GM12892 (cell line): ENCODE data around the gene UBN1.

Experiments used
- POLR2A ChIP-seq: IDR thresholded peaks from 2 replicates; pipeline ENCODE4 v1.6.1; 2011; ENCODE audit warnings: low read depth, low read length, control low read depth
- POLR2AphosphoS5 ChIP-seq: IDR thresholded peaks from 2 replicates; pipeline ENCODE4 v1.6.1; 2011; ENCODE audit warnings: low read depth, low read length, control low read depth

- TF ChIP-seq POLR2A: no peak
- TF ChIP-seq POLR2AphosphoS5: no peak
Observed at GRCh38 chr16:4895366-4895765, 48.1 kb downstream of the UBN1 start.
